CD4-positive, alpha-beta T cell treated with Interleukin-4 for 4 hours (primary cell): ENCODE measurements around the gene SLC34A2.
"Not testable (repeated sequence)": the region's sequence is repeated elsewhere in the genome, so short reads cannot be mapped to it uniquely, and the experiment has no call there.

Experiments
- DNase-seq: peaks from one replicate; pipeline ENCODE4 v3.0.0-alpha.2; 2020

Gene SLC34A2

GRCh38 chr4:25661441-25661840 is 5.8 kb downstream of the SLC34A2 start:
- not testable (repeated sequence) for DNase-seq

DNA sequence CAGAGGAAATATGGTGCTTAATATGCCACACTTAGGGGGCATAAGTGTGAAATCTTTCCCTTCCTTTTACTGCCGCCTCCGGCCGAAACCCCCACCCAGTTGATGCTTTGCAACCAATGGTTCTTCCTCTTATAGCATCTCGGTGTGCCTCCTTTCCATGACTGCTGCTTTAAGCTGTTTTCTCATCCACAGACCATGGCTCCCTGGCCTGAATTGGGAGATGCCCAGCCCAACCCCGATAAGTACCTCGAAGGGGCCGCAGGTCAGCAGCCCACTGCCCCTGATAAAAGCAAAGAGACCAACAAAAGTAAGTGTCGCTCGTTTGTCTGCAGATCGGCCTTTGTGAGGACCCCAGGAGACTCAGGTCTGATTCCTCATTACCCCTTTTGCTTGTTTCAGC is 6.7 kb downstream of the SLC34A2 start:
- DNase-seq = no peak

- DNase-seq = no peak
These were observed 8.1 kb downstream of the SLC34A2 start for GRCh38 chr4:25663781-25664180.

DNA sequence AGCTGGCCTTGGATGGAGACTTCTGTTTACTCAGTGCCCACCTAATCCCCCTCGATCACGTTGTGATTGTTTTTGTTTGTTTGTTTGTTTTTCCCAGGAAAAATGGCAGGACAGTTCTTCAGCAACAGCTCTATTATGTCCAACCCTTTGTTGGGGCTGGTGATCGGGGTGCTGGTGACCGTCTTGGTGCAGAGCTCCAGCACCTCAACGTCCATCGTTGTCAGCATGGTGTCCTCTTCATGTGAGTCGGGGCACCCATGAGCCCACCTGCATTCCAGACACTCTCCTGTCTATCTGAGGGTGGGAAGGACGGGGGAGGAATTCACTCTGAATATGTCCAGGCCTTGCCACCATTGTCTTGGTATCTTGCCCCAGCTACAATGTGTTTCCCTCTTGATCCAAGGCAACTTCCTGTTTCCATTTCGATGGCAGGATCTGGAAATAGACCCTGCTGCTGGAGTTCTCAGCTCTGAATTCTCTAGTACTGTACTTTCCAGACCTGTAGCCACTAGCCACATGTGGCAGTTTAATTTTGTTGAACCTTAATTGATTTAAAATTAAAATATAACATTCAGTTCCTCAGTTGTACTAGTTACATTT is 10.5 kb downstream of the SLC34A2 start:
- no peak for DNase-seq

- no peak for DNase-seq
These were observed 12.4 kb downstream of the SLC34A2 start for GRCh38 chr4:25667931-25668557.

- DNase-seq = no peak
These were observed 15.3 kb downstream of the SLC34A2 start for GRCh38 chr4:25670991-25671390.

DNA sequence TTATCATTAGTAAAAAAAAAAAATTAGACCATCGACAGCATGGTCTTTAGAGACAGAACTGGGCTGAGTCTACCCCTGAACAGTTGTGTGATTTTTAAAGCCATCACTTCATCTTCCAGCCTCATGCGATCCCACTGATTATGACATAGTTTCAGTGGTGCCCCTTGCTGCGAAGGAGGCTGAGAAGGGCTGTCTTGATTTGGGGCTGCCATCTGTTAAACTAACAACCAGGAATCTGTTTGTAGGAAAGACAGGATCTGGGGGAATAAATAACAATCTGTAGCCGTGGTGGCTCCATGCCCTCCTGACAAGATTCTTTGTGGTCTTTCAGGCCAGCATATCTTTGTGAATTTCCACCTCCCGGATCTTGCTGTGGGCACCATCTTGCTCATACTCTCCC is 17.1 kb downstream of the SLC34A2 start:
- no peak for DNase-seq

GRCh38 chr4:25674386-25674785 is 18.7 kb downstream of the SLC34A2 start:
- no peak for DNase-seq

DNA sequence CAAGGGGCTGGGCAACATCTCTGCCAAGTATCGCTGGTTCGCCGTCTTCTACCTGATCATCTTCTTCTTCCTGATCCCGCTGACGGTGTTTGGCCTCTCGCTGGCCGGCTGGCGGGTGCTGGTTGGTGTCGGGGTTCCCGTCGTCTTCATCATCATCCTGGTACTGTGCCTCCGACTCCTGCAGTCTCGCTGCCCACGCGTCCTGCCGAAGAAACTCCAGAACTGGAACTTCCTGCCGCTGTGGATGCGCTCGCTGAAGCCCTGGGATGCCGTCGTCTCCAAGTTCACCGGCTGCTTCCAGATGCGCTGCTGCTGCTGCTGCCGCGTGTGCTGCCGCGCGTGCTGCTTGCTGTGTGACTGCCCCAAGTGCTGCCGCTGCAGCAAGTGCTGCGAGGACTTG is 20.6 kb downstream of the SLC34A2 start:
- no peak for DNase-seq

DNA sequence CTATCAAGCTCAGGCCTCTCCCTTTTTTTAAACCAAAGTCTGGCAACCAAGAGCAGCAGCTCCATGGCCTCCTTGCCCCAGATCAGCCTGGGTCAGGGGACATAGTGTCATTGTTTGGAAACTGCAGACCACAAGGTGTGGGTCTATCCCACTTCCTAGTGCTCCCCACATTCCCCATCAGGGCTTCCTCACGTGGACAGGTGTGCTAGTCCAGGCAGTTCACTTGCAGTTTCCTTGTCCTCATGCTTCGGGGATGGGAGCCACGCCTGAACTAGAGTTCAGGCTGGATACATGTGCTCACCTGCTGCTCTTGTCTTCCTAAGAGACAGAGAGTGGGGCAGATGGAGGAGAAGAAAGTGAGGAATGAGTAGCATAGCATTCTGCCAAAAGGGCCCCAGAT is 21.5 kb downstream of the SLC34A2 start:
- no peak for DNase-seq

DNA sequence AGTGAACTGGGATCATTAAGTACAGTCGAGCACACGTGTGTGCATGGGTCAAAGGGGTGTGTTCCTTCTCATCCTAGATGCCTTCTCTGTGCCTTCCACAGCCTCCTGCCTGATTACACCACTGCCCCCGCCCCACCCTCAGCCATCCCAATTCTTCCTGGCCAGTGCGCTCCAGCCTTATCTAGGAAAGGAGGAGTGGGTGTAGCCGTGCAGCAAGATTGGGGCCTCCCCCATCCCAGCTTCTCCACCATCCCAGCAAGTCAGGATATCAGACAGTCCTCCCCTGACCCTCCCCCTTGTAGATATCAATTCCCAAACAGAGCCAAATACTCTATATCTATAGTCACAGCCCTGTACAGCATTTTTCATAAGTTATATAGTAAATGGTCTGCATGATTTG is 22.3 kb downstream of the SLC34A2 start:
- DNase-seq = no peak

DNA sequence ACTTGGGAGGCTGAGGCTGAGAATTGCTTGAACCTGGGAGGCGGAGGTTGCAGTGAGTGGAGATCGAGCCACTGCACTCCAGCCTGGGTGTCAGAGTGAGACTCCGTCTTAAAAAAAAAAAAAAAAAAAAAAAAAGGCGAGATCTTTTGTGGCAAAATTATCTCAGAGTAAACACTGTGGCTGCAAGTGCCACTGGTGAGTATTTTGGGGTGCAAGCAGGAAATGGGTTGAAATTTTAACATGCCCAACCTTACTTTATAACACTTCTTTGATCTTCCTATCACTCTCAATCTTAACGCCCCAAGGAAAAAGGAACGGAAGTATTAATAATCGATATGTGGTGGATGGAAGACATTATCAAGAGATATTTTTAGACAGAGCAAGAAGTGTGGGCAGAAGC is 32.1 kb downstream of the SLC34A2 start:
- DNase-seq = peak; percentile 22

GRCh38 chr4:25694466-25694865 is 38.8 kb downstream of the SLC34A2 start:
- DNase-seq = no peak

- no peak for DNase-seq
These were observed 40.8 kb downstream of the SLC34A2 start for GRCh38 chr4:25696409-25696808.

DNA sequence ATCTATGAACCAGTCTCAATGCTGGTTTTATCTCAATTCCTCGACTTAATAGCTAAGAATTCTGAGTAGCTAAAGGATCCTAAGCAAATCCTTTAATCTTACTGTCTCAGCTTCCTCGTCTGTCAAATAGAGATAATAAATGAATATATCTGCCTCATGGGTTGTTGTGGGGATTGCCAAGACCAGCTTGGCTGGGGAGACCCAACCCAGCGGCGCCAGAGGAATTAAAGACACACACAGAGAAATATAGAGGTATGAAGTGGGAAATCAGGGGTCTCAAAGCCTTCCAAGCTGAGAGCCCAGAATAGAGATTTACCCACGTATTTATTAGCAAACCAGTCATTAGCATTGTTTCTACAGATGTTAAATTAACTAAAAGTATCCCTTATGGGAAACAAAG is 41.9 kb downstream of the SLC34A2 start:
- DNase-seq = no peak

DNA sequence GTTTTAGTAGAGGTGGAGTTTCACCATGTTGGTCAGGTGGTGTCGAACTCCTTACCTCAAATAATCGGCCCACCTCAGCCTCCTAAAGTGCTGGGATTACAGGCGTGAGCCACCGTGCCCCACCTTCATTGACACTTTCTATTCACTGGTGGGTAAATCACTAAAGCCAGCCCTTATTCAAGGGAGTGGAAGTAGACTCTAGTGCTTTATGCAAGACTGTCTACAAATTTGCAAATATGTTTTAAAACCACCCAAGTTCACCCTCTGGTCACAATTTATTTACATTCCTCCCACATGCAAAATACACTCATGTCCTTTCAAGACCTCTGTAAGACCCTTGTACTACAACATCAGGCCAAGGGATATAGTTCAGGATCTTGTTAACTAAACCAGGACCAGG is 45.0 kb downstream of the SLC34A2 start:
- DNase-seq = no peak

DNA sequence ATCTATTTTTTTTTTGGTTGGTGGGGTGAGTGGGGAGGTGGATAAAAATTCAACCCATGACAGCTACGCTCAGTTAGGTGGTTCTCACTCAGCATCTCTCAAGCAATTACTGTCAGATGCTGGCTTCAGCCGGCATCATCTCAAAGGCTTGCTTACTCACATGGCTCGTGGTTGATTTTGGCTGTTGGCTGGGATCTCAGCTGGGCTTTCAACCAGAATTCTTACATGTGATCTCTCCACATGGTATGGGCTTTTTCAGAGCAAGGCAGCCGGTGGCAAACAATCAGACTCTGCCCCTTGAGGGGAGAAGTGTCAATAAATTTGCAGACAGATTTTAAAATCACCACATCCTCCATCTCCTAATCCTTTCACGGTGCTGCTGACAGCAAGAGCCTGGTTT is 47.2 kb downstream of the SLC34A2 start:
- DNase-seq = no peak

GRCh38 chr4:25703731-25704388 is 48.2 kb downstream of the SLC34A2 start:
- no peak for DNase-seq

GRCh38 chr4:25704516-25704915 is 48.9 kb downstream of the SLC34A2 start:
- DNase-seq = no peak

DNA sequence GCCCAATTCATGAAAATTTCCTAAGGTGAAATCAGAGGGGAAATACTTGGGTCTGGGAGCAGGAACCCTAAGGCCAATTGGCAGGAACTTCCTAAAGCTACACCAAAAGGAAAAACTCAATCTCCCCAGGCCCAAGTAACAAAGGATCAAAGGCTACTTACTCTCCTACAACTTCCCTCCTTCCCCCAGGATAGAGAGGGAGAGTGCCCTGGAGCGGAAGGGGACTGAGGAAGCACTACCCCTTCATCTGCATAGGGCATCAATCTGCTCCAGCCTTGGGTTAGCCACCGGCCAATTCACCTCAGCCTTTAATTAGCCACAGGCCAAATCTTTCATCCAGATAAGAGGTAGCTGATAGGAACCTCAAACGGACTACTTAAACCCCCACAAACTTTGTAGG is 55.0 kb downstream of the SLC34A2 start:
- DNase-seq = no peak

GRCh38 chr4:25712611-25713010 is 57.0 kb downstream of the SLC34A2 start:
- no peak for DNase-seq

GRCh38 chr4:25713812-25714211 is 58.2 kb downstream of the SLC34A2 start:
- DNase-seq = no peak

GRCh38 chr4:25722964-25723363 is 67.3 kb downstream of the SLC34A2 start:
- no peak for DNase-seq

- no peak for DNase-seq
These were observed 67.8 kb downstream of the SLC34A2 start for GRCh38 chr4:25723409-25723808.

DNA sequence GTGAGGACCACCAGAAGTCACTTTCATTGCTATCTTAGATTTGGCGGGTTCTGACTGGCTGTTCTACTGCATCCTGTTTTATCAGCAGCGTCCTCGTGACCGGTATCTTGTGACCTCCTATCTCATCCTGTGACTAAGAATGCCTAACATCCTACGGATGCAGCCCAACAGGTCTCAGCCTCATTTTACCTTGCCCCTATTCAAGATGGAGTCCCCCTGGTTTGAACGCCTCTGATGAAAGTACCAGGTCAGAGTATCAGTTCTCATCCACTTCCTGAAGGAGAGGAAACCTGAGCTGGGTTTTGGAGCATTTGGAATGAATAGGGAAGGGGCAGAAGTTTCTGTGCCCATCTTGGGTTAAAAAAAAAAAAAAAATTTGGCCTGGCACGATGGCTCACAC is 70.2 kb downstream of the SLC34A2 start:
- no peak for DNase-seq
